Activated CD4-positive, alpha-beta memory T cell treated with anti-CD3 and anti-CD28 coated beads, Interleukin-2, amount 10 ng/mL, durations not matched to agents 7 days and 5 days (primary cell): ENCODE measurements around the gene STAT5B. TPM values are rescaled to one million over a fixed set of nuclear protein-coding genes. Genes with fewer than 3 reads are reported as not detected.
"Not testable (repeated sequence)": the region's sequence is repeated elsewhere in the genome, so short reads cannot be mapped to it uniquely, and the experiment has no call there.

Source experiments
- CTCF ChIA-PET: fragments of 350-600 bp; sonication (Branson Sonifier 250); formaldehyde crosslinking; loops from one replicate; lab custom pipeline; 2021; ENCODE audit warnings: antibody characterized with exemption, inconsistent platforms; lab: Charles Lee
- POLR2A ChIA-PET: fragments of 350-600 bp; sonication (Branson Sonifier 250); formaldehyde crosslinking; loops from one replicate; lab custom pipeline; 2021; ENCODE audit warnings: antibody characterized with exemption; lab: Charles Lee
- DNase-seq: peaks from one replicate; pipeline ENCODE4 v3.0.0-alpha.2; 2020
- H3K27ac Mint-ChIP-seq: one replicate; pipeline ENCODE4 v1.8.0; 2021; ENCODE audit warnings: mild to moderate bottlenecking, mixed read lengths
- H3K27me3 Mint-ChIP-seq: one replicate; pipeline ENCODE4 v1.8.0; 2021; ENCODE audit warnings: mixed read lengths
- H3K36me3 Mint-ChIP-seq: one replicate; pipeline ENCODE4 v1.8.0; 2021; ENCODE audit warnings: low read depth, mixed read lengths
- H3K4me1 Mint-ChIP-seq: one replicate; pipeline ENCODE4 v1.8.0; 2021; ENCODE audit warnings: mixed read lengths
- H3K4me3 Mint-ChIP-seq: one replicate; pipeline ENCODE4 v1.8.0; 2021; ENCODE audit warnings: mild to moderate bottlenecking, mixed read lengths
- H3K9me3 Mint-ChIP-seq: one replicate; pipeline ENCODE4 v1.8.0; 2021; ENCODE audit warnings: mixed read lengths
- total RNA-seq, 2 experiments: library from RNA; stranded (reverse); gene quantifications; one replicate each; pipeline ENCODE4 v1.2.3, GENCODE V29; 2021

STAT5B gene
- total RNA-seq, 2 experiments from 2014 or later = 163 to 171 TPM

DNA sequence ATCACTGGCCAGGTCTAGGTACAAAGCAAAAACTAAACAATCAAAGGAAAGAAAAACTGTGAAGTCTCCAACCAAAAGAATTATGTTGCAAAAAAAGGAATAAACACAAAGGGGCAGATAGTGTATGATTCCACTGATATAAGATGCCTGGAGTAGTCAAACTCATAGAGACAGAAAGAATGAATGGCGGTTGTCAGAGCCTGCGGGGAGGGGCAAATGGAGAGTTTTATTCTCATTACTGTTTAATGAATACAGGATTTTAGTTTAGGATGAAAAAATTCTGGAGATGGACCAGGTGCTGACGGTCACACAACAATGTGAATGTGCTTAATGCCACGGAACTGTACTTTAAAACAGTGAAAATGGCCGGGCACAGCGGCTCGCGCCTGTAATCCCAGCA lies 20.7 kb downstream of the STAT5B start:
- POLR2A ChIA-PET = no interaction called here
- H3K9me3 Mint-ChIP-seq = no peaks in the 10 kb centered on the region
- H3K4me1 Mint-ChIP-seq = peaks cover 36% of the 10 kb centered on the region
- no peak for DNase-seq
- H3K4me3 Mint-ChIP-seq = no peak overlapping the region
- no peaks in the 10 kb centered on the region for H3K27me3 Mint-ChIP-seq
- H3K36me3 Mint-ChIP-seq = peaks cover 8% of the 10 kb centered on the region
- CTCF ChIA-PET = no interaction called here
- H3K27ac Mint-ChIP-seq = no peak overlapping the region

DNA sequence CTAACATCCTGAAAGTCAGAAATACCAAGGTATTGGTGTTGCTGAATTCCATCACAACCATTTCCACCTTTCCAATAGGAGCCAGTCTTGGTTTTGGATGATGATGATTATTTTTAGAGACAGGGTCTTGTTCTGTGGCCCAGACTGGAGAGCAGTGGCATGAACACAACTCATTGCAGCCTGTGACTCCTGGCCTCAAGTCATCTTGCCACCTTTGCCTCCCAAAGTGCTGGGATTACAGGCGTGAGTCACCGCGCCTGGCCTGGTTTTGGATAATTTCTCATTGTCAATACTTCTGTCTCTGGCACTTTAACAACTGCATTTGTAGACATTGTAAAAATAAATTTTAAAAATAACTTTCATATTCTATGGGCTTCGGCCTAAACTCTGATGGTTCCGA lies 22.6 kb downstream of the STAT5B start:
- POLR2A ChIA-PET = interaction anchor here (1.4 to 7.7 kb wide), 2 partner anchors 21 to 24 kb away, joined by 4 to 245 read pairs; partner anchors contain the start of gene STAT5B
- no peak for DNase-seq
- H3K9me3 Mint-ChIP-seq = no peaks in the 10 kb centered on the region
- H3K27ac Mint-ChIP-seq = peak overlapping the region; percentile 66
- CTCF ChIA-PET = no interaction called here
- peaks cover 51% of the 10 kb centered on the region for H3K4me1 Mint-ChIP-seq
- no peak overlapping the region for H3K4me3 Mint-ChIP-seq
- peaks cover 8% of the 10 kb centered on the region for H3K36me3 Mint-ChIP-seq
- H3K27me3 Mint-ChIP-seq = no peaks in the 10 kb centered on the region

- Mint-ChIP-seq H3K27ac (peak overlapping the region; percentile 66), H3K9me3 (no peaks in the 10 kb centered on the region), H3K4me1 (peaks cover 55% of the 10 kb centered on the region), H3K36me3 (peaks cover 8% of the 10 kb centered on the region), H3K27me3 (no peaks in the 10 kb centered on the region), H3K4me3 (no peak overlapping the region)
- no peak for DNase-seq
- ChIA-PET POLR2A (interaction anchor here (1.4 to 7.7 kb wide), 3 partner anchors 14 to 24 kb away, joined by 4 to 245 read pairs (median 32); partner anchors contain the start of gene STAT5B), CTCF (interaction anchor here (0.9 to 1.1 kb wide), 2 partner anchors 17 to 60 kb away, joined by 3 read pairs; no protein-coding TSS in a partner anchor)
Observed at GRCh38 chr17:42252597-42253550, 23.3 kb downstream of the STAT5B start.

DNA sequence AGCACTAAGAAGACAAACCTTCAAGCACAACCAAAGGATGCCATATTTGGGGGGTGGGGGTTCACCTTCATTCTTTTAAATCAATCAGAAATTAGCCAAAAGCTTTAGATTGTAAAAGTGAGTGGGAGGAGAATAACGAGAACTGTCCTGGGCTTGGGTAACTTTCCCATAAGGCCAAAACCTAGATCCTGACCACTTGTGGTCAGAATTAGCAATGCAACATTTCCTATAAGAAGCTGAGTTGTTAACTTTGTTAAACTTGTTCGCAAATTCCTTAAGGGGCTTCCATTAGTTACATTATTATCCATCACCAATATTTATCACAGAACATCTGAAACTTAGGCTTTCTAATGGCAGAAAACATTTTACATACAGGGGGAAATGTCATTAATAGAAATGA lies 25.1 kb downstream of the STAT5B start:
- peak overlapping the region; percentile 31 for H3K27ac Mint-ChIP-seq
- H3K4me1 Mint-ChIP-seq = peaks cover 70% of the 10 kb centered on the region
- no peak overlapping the region for H3K4me3 Mint-ChIP-seq
- H3K36me3 Mint-ChIP-seq = peaks cover 8% of the 10 kb centered on the region
- no peaks in the 10 kb centered on the region for H3K27me3 Mint-ChIP-seq
- H3K9me3 Mint-ChIP-seq = no peaks in the 10 kb centered on the region
- DNase-seq = no peak
- ChIA-PET POLR2A (interaction anchor here (5.2 to 7.7 kb wide), 4 partner anchors 15 to 38 kb away, joined by 30 to 245 read pairs (median 51); partner anchors contain the start of genes STAT5A and STAT5B), CTCF (interaction anchor here (0.6 to 0.9 kb wide), 3 partner anchors 8 to 148 kb away, joined by 3 to 4 read pairs (median 3); partner anchors contain the start of gene GHDC)

DNA sequence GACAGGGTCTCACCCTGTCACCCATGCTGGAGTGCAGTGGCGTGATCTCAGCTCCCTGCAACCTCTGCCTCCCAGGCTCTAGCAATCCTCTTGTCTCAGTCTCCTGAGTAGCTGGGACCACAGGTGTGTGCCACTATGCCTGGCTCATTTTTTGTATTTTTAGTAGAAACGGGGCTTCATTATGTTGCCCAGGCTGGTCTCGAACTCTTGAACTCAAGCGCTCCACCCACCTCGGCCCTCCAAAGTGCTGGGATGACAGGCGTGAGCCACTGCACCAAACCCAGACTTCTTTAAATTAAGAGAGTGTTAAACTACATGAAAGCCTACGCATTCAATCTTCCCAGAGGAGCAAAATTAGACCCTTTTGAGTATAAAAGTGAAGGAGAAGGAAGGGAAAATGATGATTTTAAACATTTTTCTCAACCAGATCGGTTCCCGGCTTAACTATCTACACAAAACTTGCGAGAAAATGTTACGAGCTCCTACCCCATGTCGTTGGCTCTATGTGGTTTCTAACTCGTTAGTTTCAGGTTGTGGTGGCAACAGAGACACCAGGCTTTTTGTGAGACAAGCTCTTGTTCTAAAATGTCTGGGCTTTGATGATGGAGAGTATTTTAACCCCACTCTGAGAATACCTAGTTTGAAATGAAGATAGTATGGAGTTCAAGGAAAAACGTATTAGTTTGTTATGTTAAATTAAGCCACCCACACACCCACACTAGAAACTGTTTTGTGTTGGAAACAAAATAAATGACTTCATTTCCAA lies 26.3 kb downstream of the STAT5B start:
- peak overlapping the region; percentile 91 for H3K27ac Mint-ChIP-seq
- ChIA-PET CTCF (interaction anchor here (0.7 to 2.5 kb wide), 9 partner anchors 10 to 240 kb away, joined by 3 to 18 read pairs (median 4); partner anchors contain the start of genes HCRT, STAT5A and STAT5B), POLR2A (interaction anchor here (0.7 to 7.7 kb wide), 16 partner anchors 7 to 574 kb away, joined by 3 to 245 read pairs (median 4); partner anchors contain the start of genes BECN1, DHX58, STAT3 and STAT5A)
- H3K4me1 Mint-ChIP-seq = peaks cover 67% of the 10 kb centered on the region
- peaks cover 5% of the 10 kb centered on the region for H3K36me3 Mint-ChIP-seq
- no peaks in the 10 kb centered on the region for H3K9me3 Mint-ChIP-seq
- peak overlapping the region; percentile 48 for H3K4me3 Mint-ChIP-seq
- no peaks in the 10 kb centered on the region for H3K27me3 Mint-ChIP-seq
- DNase-seq = peak; percentile 55

DNA sequence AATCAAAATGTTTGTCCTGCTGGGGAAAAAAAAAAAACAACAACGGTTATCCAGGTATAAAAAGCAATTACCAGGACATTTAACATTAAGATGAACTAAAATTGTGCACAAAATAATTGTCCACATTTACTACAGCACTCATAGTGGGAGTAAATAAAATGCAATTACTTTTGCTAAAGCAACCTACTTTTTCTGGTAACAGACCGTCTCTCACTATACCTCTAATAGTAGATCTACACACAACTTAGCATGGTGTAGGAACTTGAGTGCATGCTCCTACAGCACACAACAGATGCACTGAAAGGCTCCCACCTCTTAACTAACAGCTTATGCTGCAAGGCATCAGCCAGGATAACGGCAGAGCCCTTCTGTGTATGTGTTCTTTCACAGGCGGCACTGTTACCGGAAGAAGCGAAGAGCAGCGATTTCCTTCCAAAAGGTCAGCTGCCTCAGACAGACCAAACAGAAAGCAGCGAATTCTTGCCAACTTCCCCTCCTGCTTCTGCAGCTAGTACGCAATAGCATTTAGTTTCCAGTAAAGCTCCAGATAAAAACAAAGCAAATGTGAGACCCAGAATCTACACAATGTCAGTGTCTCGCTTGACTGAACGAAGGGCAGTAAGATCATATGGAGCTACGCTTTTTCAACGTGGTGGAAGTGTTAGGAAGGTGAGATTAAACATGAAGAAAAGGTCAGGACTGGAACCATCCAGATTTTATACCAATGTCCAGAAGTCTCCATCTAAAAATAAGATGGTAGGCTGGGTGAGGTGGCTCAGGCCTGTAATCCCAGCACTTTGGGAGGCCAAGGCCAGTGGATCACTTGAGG lies 27.6 kb downstream of the STAT5B start:
- ChIA-PET CTCF (interaction anchor here (0.5 to 2.6 kb wide), 19 partner anchors 12 to 330 kb away, joined by 3 to 18 read pairs (median 4); partner anchors contain the start of genes HCRT, NKIRAS2, STAT5A and STAT5B), POLR2A (interaction anchor here (0.6 to 7.7 kb wide), 24 partner anchors 9 to 576 kb away, joined by 3 to 245 read pairs (median 5); partner anchors contain the start of genes BECN1, CNP, DHX58 and DNAJC7)
- Mint-ChIP-seq H3K4me3 (peak overlapping the region; percentile 77), H3K36me3 (peaks cover 5% of the 10 kb centered on the region), H3K27me3 (no peaks in the 10 kb centered on the region), H3K4me1 (peaks cover 68% of the 10 kb centered on the region), H3K27ac (peak overlapping the region; percentile 91), H3K9me3 (no peaks in the 10 kb centered on the region)
- peak; percentile 84 for DNase-seq

GRCh38 chr17:42247734-42248133 lies 28.5 kb downstream of the STAT5B start:
- no peak for DNase-seq
- H3K9me3 Mint-ChIP-seq = no peaks in the 10 kb centered on the region
- peak overlapping the region; percentile 91 for H3K27ac Mint-ChIP-seq
- peaks cover 64% of the 10 kb centered on the region for H3K4me1 Mint-ChIP-seq
- CTCF ChIA-PET = interaction anchor here (0.9 to 2.6 kb wide), 15 partner anchors 11 to 331 kb away, joined by 3 to 18 read pairs (median 4); partner anchors contain the start of genes KCNH4, NKIRAS2 and STAT5B
- H3K36me3 Mint-ChIP-seq = peaks cover 5% of the 10 kb centered on the region
- H3K27me3 Mint-ChIP-seq = no peaks in the 10 kb centered on the region
- POLR2A ChIA-PET = interaction anchor here (1.0 to 7.7 kb wide), 14 partner anchors 10 to 230 kb away, joined by 3 to 245 read pairs (median 8); partner anchors contain the start of genes DHX58, DNAJC7, GHDC and STAT3
- H3K4me3 Mint-ChIP-seq = peak overlapping the region; percentile 39

GRCh38 chr17:42246515-42246914 lies 29.7 kb downstream of the STAT5B start:
- Mint-ChIP-seq H3K27me3 (no peaks in the 10 kb centered on the region), H3K36me3 (peaks cover 5% of the 10 kb centered on the region), H3K4me1 (peaks cover 59% of the 10 kb centered on the region), H3K4me3 (peak overlapping the region; percentile 45), H3K9me3 (no peaks in the 10 kb centered on the region), H3K27ac (peak overlapping the region; percentile 91)
- POLR2A ChIA-PET = interaction anchor here (1.0 to 7.7 kb wide), 7 partner anchors 17 to 180 kb away, joined by 3 to 245 read pairs (median 17); partner anchors contain the start of genes STAT3, STAT5A and STAT5B
- CTCF ChIA-PET = interaction anchor here (1.1 to 2.6 kb wide), 6 partner anchors 18 to 65 kb away, joined by 3 to 15 read pairs (median 4); partner anchors contain the start of gene KCNH4
- no peak for DNase-seq

DNA sequence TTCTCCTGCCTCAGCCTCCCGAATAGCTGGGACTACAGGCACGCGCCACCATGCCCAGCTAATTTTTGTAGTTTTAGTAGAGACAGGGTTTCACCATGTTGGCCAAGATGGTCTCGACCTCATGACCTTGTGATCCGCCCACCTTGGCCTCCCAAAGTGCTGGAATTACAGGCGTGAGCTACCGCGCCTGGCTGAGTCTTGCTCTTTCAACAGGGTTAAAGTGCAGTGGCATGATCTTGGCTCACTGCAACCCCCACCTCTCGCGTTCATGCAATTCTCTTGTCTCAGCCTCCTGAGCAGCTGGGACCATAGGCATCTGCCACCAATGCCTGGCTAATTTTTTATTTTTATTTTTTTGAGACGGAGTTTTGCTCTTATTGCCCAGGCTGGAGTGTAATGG lies 31.0 kb downstream of the STAT5B start:
- H3K27ac Mint-ChIP-seq, H3K36me3 Mint-ChIP-seq, H3K9me3 Mint-ChIP-seq, H3K27me3 Mint-ChIP-seq, H3K4me3 Mint-ChIP-seq, DNase-seq: not testable (repeated sequence)
- CTCF ChIA-PET = interaction anchor here (1.6 kb wide), 1 partner anchor 23 kb away, joined by 4 read pairs; no protein-coding TSS in a partner anchor
- POLR2A ChIA-PET = interaction anchor here (0.7 to 1.6 kb wide), 3 partner anchors 25 to 296 kb away, joined by 3 read pairs; partner anchors contain the start of gene GHDC
- peaks cover 54% of the 10 kb centered on the region for H3K4me1 Mint-ChIP-seq

- ChIA-PET CTCF (interaction anchor here (1.6 kb wide), 1 partner anchor 22 kb away, joined by 4 read pairs; no protein-coding TSS in a partner anchor), POLR2A (interaction anchor here (1.6 kb wide), 1 partner anchor 50 kb away, joined by 3 read pairs; the partner anchor contains the start of gene GHDC)
- not testable (repeated sequence) for H3K4me3 Mint-ChIP-seq, H3K27ac Mint-ChIP-seq, DNase-seq, H3K9me3 Mint-ChIP-seq, H3K36me3 Mint-ChIP-seq, H3K27me3 Mint-ChIP-seq
- H3K4me1 Mint-ChIP-seq = peaks cover 44% of the 10 kb centered on the region
Observed at GRCh38 chr17:42244116-42244515, 32.1 kb downstream of the STAT5B start.

- Mint-ChIP-seq H3K9me3 (no peaks in the 10 kb centered on the region), H3K27me3 (no peaks in the 10 kb centered on the region), H3K36me3 (peaks cover 9% of the 10 kb centered on the region), H3K4me3 (no peak overlapping the region), H3K27ac (no peak overlapping the region), H3K4me1 (peaks cover 40% of the 10 kb centered on the region)
- ChIA-PET CTCF (interaction anchor here (1.3 kb wide), 1 partner anchor 21 kb away, joined by 4 read pairs; no protein-coding TSS in a partner anchor), POLR2A (interaction anchor here (1.6 kb wide), 1 partner anchor 50 kb away, joined by 3 read pairs; the partner anchor contains the start of gene GHDC)
- no peak for DNase-seq
Observed at GRCh38 chr17:42243493-42243982, 32.7 kb downstream of the STAT5B start.
